Measurements from ENCODE around the gene NMNAT2. TPM values are rescaled to one million over a fixed set of nuclear protein-coding genes. Genes with fewer than 3 reads are reported as not detected.

NMNAT2 gene
- total RNA-seq, 1 experiment from 2014 or later = 11.4 TPM

GRCh38 chr1:183226963-183227362 is 191.2 kb downstream of the NMNAT2 start:
- no peak overlapping the region for H3K18ac ChIP-seq (ENCODE audit: insufficient read length, low read depth, low read length)
- H2AFZ ChIP-seq (ENCODE audit: low read length) = no peak overlapping the region
- no peaks in the 10 kb centered on the region for H3K36me3 Mint-ChIP-seq (ENCODE audit: insufficient read depth in 1 of 3, low read depth in 3 of 3)
- H2BK5ac ChIP-seq (ENCODE audit: insufficient read length, low read length) = no peak overlapping the region
- no peak overlapping the region for H2BK20ac ChIP-seq (ENCODE audit: low read depth, low read length, poor library complexity, severe bottlenecking)
- WGBS (ENCODE audit: extremely low coverage, insufficient read length, low lambda C conversion rate) = no CpG with 5 or more reads among the region's 4 CpGs
- H3K23ac ChIP-seq (ENCODE audit: insufficient read length, low read depth, low read length) = no peak overlapping the region
- H3K9me3 Mint-ChIP-seq = no peaks in the 10 kb centered on the region
- H3K23me2 ChIP-seq (ENCODE audit: insufficient read length, low read depth, low read length, poor library complexity, severe bottlenecking) = no peaks in the 10 kb centered on the region
- H3K14ac ChIP-seq (ENCODE audit: insufficient read depth, low read length) = no peak overlapping the region
- H2BK120ac ChIP-seq (ENCODE audit: low read depth, low read length, poor library complexity, severe bottlenecking) = no peak overlapping the region
- DNase-seq = no peak
- no peak overlapping the region for H4K91ac ChIP-seq (ENCODE audit: insufficient read length, low read depth, low read length)
- no peak overlapping the region for H3K9ac ChIP-seq (ENCODE audit: extremely low read depth, insufficient read length, low read length)
- no peaks in the 10 kb centered on the region for H3K79me1 ChIP-seq (ENCODE audit: insufficient read depth, low read depth, low read length, poor library complexity, severe bottlenecking)
- no peak for TF ChIP-seq CTCF (conservative IDR thresholded peaks at IDR 0.05)
- H3K9me3 ChIP-seq (ENCODE audit: control insufficient read depth, low read depth, low read length) = no peaks in the 10 kb centered on the region
- H3K4me1 Mint-ChIP-seq = peaks cover 10 to 19% of the 10 kb centered on the region in 2 experiments
- H3K4me3 Mint-ChIP-seq = peak overlapping the region in 1 of 2 experiments; percentile 14; a peak in 1 of 5 replicates
- no peak overlapping the region for H4K5ac ChIP-seq (ENCODE audit: insufficient read length, low read depth, low read length)
- no peak overlapping the region for H3K4me2 ChIP-seq (ENCODE audit: insufficient read depth, insufficient read length, low read length)
- no peaks in the 10 kb centered on the region for H3K27me3 ChIP-seq (ENCODE audit: insufficient read depth, low read length)
- no peak overlapping the region for H2AK5ac ChIP-seq (ENCODE audit: insufficient read length, low read length)
- no peak overlapping the region for H3K4ac ChIP-seq (ENCODE audit: low read depth, low read length)
- H4K8ac ChIP-seq (replicated peaks; ENCODE audit: insufficient read length, low read depth, low read length) = no peak overlapping the region
- H3T11ph ChIP-seq (ENCODE audit: low read length) = no peak overlapping the region
- no peak overlapping the region for H2BK12ac ChIP-seq (ENCODE audit: insufficient read length, low read depth, low read length)
- H3K56ac ChIP-seq (ENCODE audit: insufficient read length, low read depth, low read length) = no peak overlapping the region
- no peak overlapping the region for H3K27ac Mint-ChIP-seq
- no peaks in the 10 kb centered on the region for H3K79me2 ChIP-seq (ENCODE audit: insufficient read depth, low read length)
- no peak overlapping the region for H3K27ac ChIP-seq (ENCODE audit: insufficient read length, low read depth, low read length)
- no peaks in the 10 kb centered on the region for H4K20me1 ChIP-seq (ENCODE audit: control insufficient read depth, insufficient read depth, insufficient read length)
- peaks cover 12% of the 10 kb centered on the region; the same call in 1 of the 2 replicates for H3K4me1 ChIP-seq (ENCODE audit: insufficient read depth, low read length)
- no peak overlapping the region for H2BK15ac ChIP-seq (ENCODE audit: low read depth, low read length)
- no peaks in the 10 kb centered on the region for H3K27me3 Mint-ChIP-seq (ENCODE audit: low read depth)
